Mesothelial cell of epicardium (in vitro differentiated cells): ENCODE results near the gene TSPEAR. TPM values are rescaled to one million over a fixed set of nuclear protein-coding genes. Genes with fewer than 3 reads are reported as not detected.

ENCODE experiments used
- DNase-seq, 2 experiments: peaks; one replicate each; pipeline ENCODE4 v3.0.0; 2021; ENCODE audit warnings: low spot score in 2 of 2; ENCODE audit not compliant: unreplicated experiment in 2 of 2
- H3K27ac Mint-ChIP-seq: 2 replicates; pipeline ENCODE4 v1.8.0; 2021; ENCODE audit warnings: mixed read lengths
- H3K27me3 Mint-ChIP-seq: 2 replicates; pipeline ENCODE4 v1.8.0; 2021; ENCODE audit warnings: low read depth, mixed read lengths
- H3K36me3 Mint-ChIP-seq: 2 replicates; pipeline ENCODE4 v1.8.0; 2021; ENCODE audit warnings: mixed read lengths
- H3K4me1 Mint-ChIP-seq: 2 replicates; pipeline ENCODE4 v1.8.0; 2021; ENCODE audit warnings: mixed read lengths
- H3K4me3 Mint-ChIP-seq: 2 replicates; pipeline ENCODE4 v1.8.0; 2021; ENCODE audit warnings: mild to moderate bottlenecking, moderate library complexity, mixed read lengths
- H3K9me3 Mint-ChIP-seq: 2 replicates; pipeline ENCODE4 v1.8.0; 2021; ENCODE audit warnings: mixed read lengths
- total RNA-seq: library from RNA; stranded (reverse); gene quantifications from 3 replicates; pipeline ENCODE4 v1.2.1, GENCODE V29; 2021
- TF ChIP-seq, protein P1 (sequence below): fragments of 200-600 bp; sonication (generic); IDR thresholded peaks from one replicate; pipeline ENCODE4 v1.5.0; 2021; ENCODE audit warnings: antibody characterized with exemption; ENCODE audit not compliant: unreplicated experiment

The TSPEAR gene
- total RNA-seq, 1 donor from 2014 or later, result 0.11 TPM

DNA sequence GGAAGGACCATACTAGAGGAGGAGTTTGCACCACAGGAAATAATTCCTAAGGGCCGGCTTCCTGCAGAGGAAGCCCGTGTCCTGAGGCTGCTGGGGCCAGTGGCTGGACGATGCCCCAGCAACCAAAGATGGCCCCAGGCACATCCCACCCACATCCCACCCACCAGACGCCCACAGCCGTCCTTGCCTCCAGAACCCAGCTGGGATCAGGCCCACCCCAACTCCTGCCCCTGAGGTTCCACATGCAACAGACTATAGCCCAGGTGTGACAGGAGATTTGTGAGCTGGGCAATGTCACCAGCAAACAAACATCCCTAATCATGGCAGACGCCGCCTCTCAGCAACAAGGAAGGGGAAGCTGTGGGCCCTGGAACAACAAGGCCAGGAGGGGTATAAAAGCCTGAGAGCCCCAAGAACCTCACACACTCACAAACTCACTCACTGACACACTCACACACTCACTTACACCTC lies 84.7 kb downstream of the TSPEAR start, which contains the start of gene KRTAP10-9:
Gene KRTAP10-9 (plus strand): TSS at position 421 of the 471 bp plus-strand sequence. CDS start 79 bp downstream, outside the sequence.
- H3K9me3 Mint-ChIP-seq, result peaks cover 47% of the 10 kb centered on the region
- no peaks in the 10 kb centered on the region for H3K4me1 Mint-ChIP-seq
- no peak within 1 kb of the TSS for H3K27ac Mint-ChIP-seq
- H3K27me3 Mint-ChIP-seq, result no peaks in the 10 kb centered on the region
- TF ChIP-seq, protein P1, sequence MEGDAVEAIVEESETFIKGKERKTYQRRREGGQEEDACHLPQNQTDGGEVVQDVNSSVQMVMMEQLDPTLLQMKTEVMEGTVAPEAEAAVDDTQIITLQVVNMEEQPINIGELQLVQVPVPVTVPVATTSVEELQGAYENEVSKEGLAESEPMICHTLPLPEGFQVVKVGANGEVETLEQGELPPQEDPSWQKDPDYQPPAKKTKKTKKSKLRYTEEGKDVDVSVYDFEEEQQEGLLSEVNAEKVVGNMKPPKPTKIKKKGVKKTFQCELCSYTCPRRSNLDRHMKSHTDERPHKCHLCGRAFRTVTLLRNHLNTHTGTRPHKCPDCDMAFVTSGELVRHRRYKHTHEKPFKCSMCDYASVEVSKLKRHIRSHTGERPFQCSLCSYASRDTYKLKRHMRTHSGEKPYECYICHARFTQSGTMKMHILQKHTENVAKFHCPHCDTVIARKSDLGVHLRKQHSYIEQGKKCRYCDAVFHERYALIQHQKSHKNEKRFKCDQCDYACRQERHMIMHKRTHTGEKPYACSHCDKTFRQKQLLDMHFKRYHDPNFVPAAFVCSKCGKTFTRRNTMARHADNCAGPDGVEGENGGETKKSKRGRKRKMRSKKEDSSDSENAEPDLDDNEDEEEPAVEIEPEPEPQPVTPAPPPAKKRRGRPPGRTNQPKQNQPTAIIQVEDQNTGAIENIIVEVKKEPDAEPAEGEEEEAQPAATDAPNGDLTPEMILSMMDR, result no peak
- no peak within 1 kb of the TSS for H3K4me3 Mint-ChIP-seq
- H3K36me3 Mint-ChIP-seq, result no peaks in the 10 kb centered on the region
- DNase-seq, result no peak

DNA sequence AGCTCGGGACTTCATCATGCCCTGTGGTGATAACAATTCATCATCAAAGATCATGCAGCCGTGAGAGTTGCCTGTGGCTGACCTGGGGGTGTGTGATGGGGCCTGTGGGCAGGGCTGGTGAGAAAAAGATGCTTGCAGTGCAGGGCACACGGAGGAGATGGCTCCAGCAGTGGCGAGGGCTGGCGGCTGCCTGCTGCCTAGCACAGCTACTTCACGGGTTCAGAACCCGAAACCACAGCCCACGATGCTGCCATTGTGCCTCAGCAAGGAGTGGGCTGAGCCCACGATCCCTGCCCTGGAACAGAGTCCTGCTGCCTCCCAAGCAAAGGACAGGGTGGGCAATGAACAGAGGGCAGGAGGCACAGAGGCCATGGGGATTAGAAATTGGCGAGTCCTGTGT lies 85.1 kb downstream of the TSPEAR start:
- H3K27me3 Mint-ChIP-seq, result no peaks in the 10 kb centered on the region
- no peak overlapping the region for H3K27ac Mint-ChIP-seq
- H3K4me1 Mint-ChIP-seq, result no peaks in the 10 kb centered on the region
- H3K9me3 Mint-ChIP-seq, result peaks cover 43% of the 10 kb centered on the region
- DNase-seq, result no peak
- no peak overlapping the region for H3K4me3 Mint-ChIP-seq
- no peaks in the 10 kb centered on the region for H3K36me3 Mint-ChIP-seq
- TF ChIP-seq, protein P1, result no peak

DNA sequence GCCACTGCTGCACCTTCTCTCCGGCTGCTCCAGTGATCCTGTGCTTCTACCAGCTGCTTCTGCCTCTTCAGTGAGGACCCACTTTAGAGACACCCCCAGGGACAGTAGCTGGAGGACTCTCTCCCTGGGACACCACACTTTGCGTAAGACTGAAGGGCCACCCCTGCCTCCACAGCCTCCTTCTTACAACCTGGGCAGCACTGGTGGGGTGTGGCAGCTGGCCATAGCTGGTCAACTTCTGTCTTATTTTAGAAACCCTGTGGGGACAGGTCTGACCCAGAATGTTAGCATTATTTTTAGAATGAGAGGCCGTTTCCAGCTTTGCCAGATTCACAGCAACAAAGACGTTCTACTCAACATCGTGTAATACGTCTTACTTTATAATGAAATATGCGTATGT lies 85.6 kb downstream of the TSPEAR start:
- H3K4me3 Mint-ChIP-seq, result no peak overlapping the region
- H3K27me3 Mint-ChIP-seq, result no peaks in the 10 kb centered on the region
- DNase-seq, result no peak
- peaks cover 40% of the 10 kb centered on the region for H3K9me3 Mint-ChIP-seq
- TF ChIP-seq, protein P1, result no peak
- no peak overlapping the region for H3K27ac Mint-ChIP-seq
- no peaks in the 10 kb centered on the region for H3K36me3 Mint-ChIP-seq
- no peaks in the 10 kb centered on the region for H3K4me1 Mint-ChIP-seq

DNA sequence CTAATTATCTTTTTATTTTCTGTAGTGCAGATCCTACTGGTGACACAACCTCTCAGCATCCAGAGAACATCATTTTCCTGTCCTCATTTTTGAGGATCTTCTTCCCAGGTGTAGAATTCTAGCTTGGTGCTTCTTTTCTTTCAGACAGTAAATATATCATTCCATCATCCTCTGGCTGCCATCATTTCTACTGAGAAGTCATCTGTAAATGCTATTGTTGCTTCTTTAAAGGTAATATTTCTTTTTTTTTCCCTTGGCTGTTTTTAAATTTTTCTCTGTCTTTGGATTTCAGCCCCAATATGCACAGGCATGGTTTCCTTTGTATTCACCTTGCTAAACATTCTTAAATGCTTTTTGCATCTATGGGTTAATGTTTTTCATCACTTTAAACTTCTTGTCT lies 87.8 kb downstream of the TSPEAR start:
- no peak for DNase-seq
- peaks cover 52% of the 10 kb centered on the region for H3K9me3 Mint-ChIP-seq
- no peak overlapping the region for H3K4me3 Mint-ChIP-seq
- H3K27me3 Mint-ChIP-seq, result no peaks in the 10 kb centered on the region
- no peak overlapping the region for H3K27ac Mint-ChIP-seq
- no peaks in the 10 kb centered on the region for H3K4me1 Mint-ChIP-seq
- TF ChIP-seq, protein P1, result no peak
- no peaks in the 10 kb centered on the region for H3K36me3 Mint-ChIP-seq

DNA sequence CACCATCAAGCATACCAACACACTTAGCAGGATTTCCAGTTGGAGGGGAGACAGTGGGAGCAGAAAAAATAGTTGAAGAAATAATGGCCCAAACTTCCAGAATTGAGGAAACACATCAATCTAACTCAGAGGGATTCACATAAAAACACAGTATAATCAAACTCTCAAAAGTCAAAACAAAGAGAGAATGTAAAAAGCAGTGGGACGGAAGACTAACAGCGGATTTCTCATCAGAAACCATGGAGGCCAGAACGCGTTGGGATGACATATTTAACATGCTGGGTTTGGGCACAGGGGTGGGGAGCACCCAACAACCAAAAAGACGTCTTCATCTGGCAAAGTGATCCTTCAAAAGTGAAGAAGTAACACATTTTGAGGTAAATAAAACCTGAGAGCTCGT lies 91.5 kb downstream of the TSPEAR start:
- Mint-ChIP-seq H3K27me3 (no peaks in the 10 kb centered on the region), H3K27ac (no peak overlapping the region), H3K4me3 (no peak overlapping the region), H3K9me3 (peaks cover 50% of the 10 kb centered on the region), H3K4me1 (no peaks in the 10 kb centered on the region), H3K36me3 (no peaks in the 10 kb centered on the region)
- DNase-seq, result no peak
- TF ChIP-seq, protein P1, result no peak

DNA sequence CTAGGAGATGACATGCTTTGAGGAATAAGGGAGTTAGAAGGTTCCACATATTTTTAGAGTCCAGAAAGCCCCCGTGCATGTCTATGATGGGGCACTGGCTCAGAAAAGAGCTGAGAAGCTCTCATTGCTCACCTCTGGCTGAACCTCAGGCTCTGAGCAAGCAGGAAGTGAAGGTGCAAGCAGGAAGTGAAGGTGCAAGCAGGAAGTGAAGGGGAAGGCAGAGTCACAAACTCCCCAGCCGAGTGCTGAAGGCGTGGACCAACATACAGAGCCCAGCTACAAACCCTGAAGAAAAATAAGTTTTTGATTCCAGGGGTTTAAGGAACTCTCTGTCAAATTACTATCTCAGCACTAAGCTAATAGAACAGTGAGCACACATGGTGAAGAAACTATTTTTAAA lies 92.5 kb downstream of the TSPEAR start:
- Mint-ChIP-seq H3K27me3 (no peaks in the 10 kb centered on the region), H3K36me3 (no peaks in the 10 kb centered on the region), H3K4me3 (no peak overlapping the region), H3K9me3 (peaks cover 40% of the 10 kb centered on the region), H3K4me1 (no peaks in the 10 kb centered on the region), H3K27ac (no peak overlapping the region)
- DNase-seq, result no peak
- TF ChIP-seq, protein P1, result no peak
